OCI-LY7 (cell line): Measurements from ENCODE around the gene COL5A1. TPM values are rescaled to one million over a fixed set of nuclear protein-coding genes. Genes with fewer than 3 reads are reported as not detected.

Source experiments
- BruUV-seq: library from RNA; stranded (reverse); fragments of 400-500 nt; replicated peaks from 2 replicates; lab custom pipeline; 2021; lab: Mats Ljungman, UMichigan
- CTCF ChIA-PET: fragments of 300-600 bp; sonication (Branson Sonifier 250); formaldehyde crosslinking; loops from one replicate; lab custom pipeline; 2022; ENCODE audit warnings: antibody characterized with exemption; ENCODE audit not compliant: unreplicated experiment; lab: Charles Lee
- POLR2A ChIA-PET: fragments of 300-600 bp; sonication (Branson Sonifier 250); formaldehyde crosslinking; loops from one replicate; lab custom pipeline; 2022; ENCODE audit warnings: antibody characterized with exemption; lab: Charles Lee
- DNase-seq: peaks from one replicate; pipeline ENCODE4 v3.0.0-alpha.2; 2015; ENCODE audit warnings: low spot score
- H2AFZ ChIP-seq: fragments of 200-600 bp; sonication (generic), shearing (Covaris generic); 2 replicates; pipeline ENCODE4 v1.6.1; 2014; ENCODE audit warnings: mild to moderate bottlenecking, antibody characterized with exemption, low read length, moderate library complexity
- H3K27ac ChIP-seq: fragments of 200-600 bp; sonication (generic); 2 replicates; pipeline ENCODE4 v1.5.1; 2014; ENCODE audit warnings: mixed run types, low read depth, mild to moderate bottlenecking, moderate library complexity, low read length, inconsistent platforms; ENCODE audit not compliant: poor library complexity, severe bottlenecking
- H3K36me3 ChIP-seq: fragments of 200-600 bp; sonication (generic); 2 replicates; pipeline ENCODE4 v1.6.1; 2014; ENCODE audit warnings: mild to moderate bottlenecking, antibody characterized with exemption, low read length, moderate library complexity, mixed read lengths; ENCODE audit not compliant: insufficient read depth
- H3K4me1 ChIP-seq: fragments of 200-600 bp; sonication (generic); 2 replicates; pipeline ENCODE4 v1.5.1; 2014; ENCODE audit warnings: mild to moderate bottlenecking, low read length; ENCODE audit not compliant: insufficient read depth, poor library complexity, severe bottlenecking
- H3K4me2 ChIP-seq: fragments of 200-600 bp; sonication (generic); 2 replicates; pipeline ENCODE4 v1.6.1; 2014; ENCODE audit warnings: mild to moderate bottlenecking, low read length
- H3K4me3 ChIP-seq: fragments of 200-600 bp; sonication (generic); 2 replicates; pipeline ENCODE4 v1.5.1; 2014; ENCODE audit warnings: mild to moderate bottlenecking, low read depth, low read length; ENCODE audit not compliant: poor library complexity, severe bottlenecking
- H3K79me2 ChIP-seq: fragments of 200-600 bp; sonication (generic); 2 replicates; pipeline ENCODE4 v1.6.1; 2016; ENCODE audit warnings: low read depth, mild to moderate bottlenecking, low read length, moderate library complexity, mixed read lengths; ENCODE audit not compliant: insufficient read depth
- H3K9me2 ChIP-seq: fragments of 200-600 bp; sonication (generic); 2 replicates; pipeline ENCODE4 v1.6.1; 2016; ENCODE audit warnings: mild to moderate bottlenecking, low read length, mixed read lengths; ENCODE audit not compliant: insufficient read depth
- H3K9me3 ChIP-seq: fragments of 200-600 bp; sonication (generic); 2 replicates; pipeline ENCODE4 v1.6.1; 2014; ENCODE audit warnings: mild to moderate bottlenecking, mixed run types, low read length, mixed read lengths
- H4K20me1 ChIP-seq: fragments of 200-600 bp; sonication (generic); 2 replicates; pipeline ENCODE4 v1.6.1; 2014; ENCODE audit warnings: mild to moderate bottlenecking, antibody characterized with exemption, low read length, moderate library complexity, mixed read lengths; ENCODE audit not compliant: insufficient read depth
- EZH2phosphoT487 ChIP-seq: fragments of 200-600 bp; sonication (generic); IDR thresholded peaks from 2 replicates; pipeline ENCODE4 v1.6.1; 2018; ENCODE audit warnings: low read depth, borderline replicate concordance, mild to moderate bottlenecking, mixed run types, antibody characterized with exemption, low read length, moderate library complexity, mixed read lengths
- intact Hi-C: fragments of 100-400 bp; cut with micrococcal nuclease; formaldehyde crosslinking; loops from one replicate; pipeline ENCODE4 v1.10.0; 2022; ENCODE audit not compliant: unreplicated experiment
- total RNA-seq, 2 experiments: library from RNA; depleted of rRNA in 1 of 2; stranded (reverse); fragments of >200 nt in 1 of 2; shearing (Covaris generic) in 1 of 2; gene quantifications; 2 replicates each; pipeline ENCODE4 v1.2.3, GENCODE V29; 2014 to 2022
- TF ChIP-seq, protein P1 (sequence below): fragments of 200-600 bp; sonication (generic); conservative IDR thresholded peaks from 2 replicates; pipeline ENCODE4 v1.5.1; 2014; ENCODE audit warnings: mild to moderate bottlenecking, antibody characterized with exemption, low read length, moderate library complexity, mixed read lengths

Gene COL5A1
- total RNA-seq, 2 experiments from 2014 or later = 12.2 to 28.6 TPM

DNA sequence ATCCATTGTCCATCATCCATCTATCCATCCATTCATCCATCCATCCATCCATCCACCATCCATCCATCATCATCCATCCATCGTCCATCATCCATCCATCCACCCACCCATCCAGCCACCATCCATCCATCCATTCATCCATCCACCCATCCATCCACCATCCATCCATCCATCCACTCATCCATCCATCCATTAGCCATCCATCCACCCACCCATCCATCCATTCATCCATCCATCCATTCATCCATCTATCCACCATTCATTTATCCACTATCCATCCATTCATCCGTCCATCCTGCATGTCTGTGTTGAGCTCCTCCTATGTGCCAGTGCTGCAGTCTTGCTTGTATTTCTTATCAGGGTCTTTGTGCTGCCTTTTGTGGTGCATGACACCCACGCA, 44.2 kb downstream of the COL5A1 start:
- TF ChIP-seq, protein P1, sequence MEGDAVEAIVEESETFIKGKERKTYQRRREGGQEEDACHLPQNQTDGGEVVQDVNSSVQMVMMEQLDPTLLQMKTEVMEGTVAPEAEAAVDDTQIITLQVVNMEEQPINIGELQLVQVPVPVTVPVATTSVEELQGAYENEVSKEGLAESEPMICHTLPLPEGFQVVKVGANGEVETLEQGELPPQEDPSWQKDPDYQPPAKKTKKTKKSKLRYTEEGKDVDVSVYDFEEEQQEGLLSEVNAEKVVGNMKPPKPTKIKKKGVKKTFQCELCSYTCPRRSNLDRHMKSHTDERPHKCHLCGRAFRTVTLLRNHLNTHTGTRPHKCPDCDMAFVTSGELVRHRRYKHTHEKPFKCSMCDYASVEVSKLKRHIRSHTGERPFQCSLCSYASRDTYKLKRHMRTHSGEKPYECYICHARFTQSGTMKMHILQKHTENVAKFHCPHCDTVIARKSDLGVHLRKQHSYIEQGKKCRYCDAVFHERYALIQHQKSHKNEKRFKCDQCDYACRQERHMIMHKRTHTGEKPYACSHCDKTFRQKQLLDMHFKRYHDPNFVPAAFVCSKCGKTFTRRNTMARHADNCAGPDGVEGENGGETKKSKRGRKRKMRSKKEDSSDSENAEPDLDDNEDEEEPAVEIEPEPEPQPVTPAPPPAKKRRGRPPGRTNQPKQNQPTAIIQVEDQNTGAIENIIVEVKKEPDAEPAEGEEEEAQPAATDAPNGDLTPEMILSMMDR = no peak
- no peak for TF ChIP-seq EZH2phosphoT487
- Histone ChIP-seq H3K4me2 (no peak overlapping the region), H3K27ac (no peak overlapping the region), H3K79me2 (no peaks in the 10 kb centered on the region), H4K20me1 (no peaks in the 10 kb centered on the region), H3K36me3 (no peaks in the 10 kb centered on the region), H3K4me1 (no peaks in the 10 kb centered on the region), H3K9me3 (no peaks in the 10 kb centered on the region), H3K4me3 (no peak overlapping the region), H2AFZ (no peak overlapping the region), H3K9me2 (no peaks in the 10 kb centered on the region)
- DNase-seq = no peak
- intact Hi-C loops = no loop called here
- CTCF ChIA-PET = no interaction called here
- POLR2A ChIA-PET = interaction anchor here (0.7 kb wide), 1 partner anchor 18 kb away, joined by 3 read pairs; no protein-coding TSS in a partner anchor
- BruUV-seq = no TSS peak

DNA sequence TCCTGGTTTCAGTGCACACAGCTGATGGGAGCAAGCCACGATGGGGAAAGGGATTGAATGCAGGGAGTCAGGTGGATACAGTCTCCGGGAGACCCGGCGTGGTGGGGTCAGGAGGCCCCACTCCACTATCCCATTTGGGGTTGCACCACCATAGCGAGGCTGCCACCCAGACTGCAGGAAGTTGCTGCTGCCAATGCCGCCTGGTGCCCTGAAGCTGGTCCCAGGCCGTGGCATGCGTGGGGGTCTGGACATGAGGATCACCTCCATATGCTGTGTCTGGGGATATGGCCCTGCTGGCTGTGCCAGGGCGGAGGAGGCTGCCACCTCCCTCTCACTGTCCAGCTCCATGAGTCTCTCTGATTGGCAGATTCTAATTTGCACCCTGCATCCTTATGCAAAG, 45.3 kb downstream of the COL5A1 start:
- no peaks in the 10 kb centered on the region for H3K9me2 ChIP-seq
- H4K20me1 ChIP-seq = no peaks in the 10 kb centered on the region
- no peak for DNase-seq
- H3K79me2 ChIP-seq = no peaks in the 10 kb centered on the region
- H3K4me3 ChIP-seq = no peak overlapping the region
- POLR2A ChIA-PET = no interaction called here
- intact Hi-C loops = no loop called here
- CTCF ChIA-PET = no interaction called here
- H3K4me2 ChIP-seq = no peak overlapping the region
- H3K36me3 ChIP-seq = no peaks in the 10 kb centered on the region
- no peak overlapping the region for H3K27ac ChIP-seq
- H3K9me3 ChIP-seq = no peaks in the 10 kb centered on the region
- TF ChIP-seq, protein P1 = no peak
- no peak for TF ChIP-seq EZH2phosphoT487
- BruUV-seq = no TSS peak
- H3K4me1 ChIP-seq = no peaks in the 10 kb centered on the region
- no peak overlapping the region for H2AFZ ChIP-seq

GRCh38 chr9:134687556-134687955, 46.0 kb downstream of the COL5A1 start:
- POLR2A ChIA-PET = no interaction called here

More at GRCh38 chr9:134687556-134687955, 46.0 kb downstream of the COL5A1 start:
- H3K79me2 ChIP-seq = no peaks in the 10 kb centered on the region
- H3K9me2 ChIP-seq = no peaks in the 10 kb centered on the region
- intact Hi-C loops = no loop called here
- no peaks in the 10 kb centered on the region for H4K20me1 ChIP-seq
- H3K4me1 ChIP-seq = no peaks in the 10 kb centered on the region
- no peaks in the 10 kb centered on the region for H3K9me3 ChIP-seq
- H3K27ac ChIP-seq = no peak overlapping the region
- no peak overlapping the region for H3K4me2 ChIP-seq
- no TSS peak for BruUV-seq
- H2AFZ ChIP-seq = no peak overlapping the region
- no peak overlapping the region for H3K4me3 ChIP-seq
- TF ChIP-seq EZH2phosphoT487 = no peak
- TF ChIP-seq, protein P1 = no peak
- CTCF ChIA-PET = no interaction called here
- H3K36me3 ChIP-seq = no peaks in the 10 kb centered on the region
- no peak for DNase-seq
